Measurements from ENCODE around the gene CFAP100. TPM values are rescaled to one million over a fixed set of nuclear protein-coding genes. Genes with fewer than 3 reads are reported as not detected.
A peak's percentile ranks its signal among the peaks of the same experiment; 100 is the strongest.

The CFAP100 gene
- total RNA-seq, 4 donors from 2014 or later, result not detected

DNA sequence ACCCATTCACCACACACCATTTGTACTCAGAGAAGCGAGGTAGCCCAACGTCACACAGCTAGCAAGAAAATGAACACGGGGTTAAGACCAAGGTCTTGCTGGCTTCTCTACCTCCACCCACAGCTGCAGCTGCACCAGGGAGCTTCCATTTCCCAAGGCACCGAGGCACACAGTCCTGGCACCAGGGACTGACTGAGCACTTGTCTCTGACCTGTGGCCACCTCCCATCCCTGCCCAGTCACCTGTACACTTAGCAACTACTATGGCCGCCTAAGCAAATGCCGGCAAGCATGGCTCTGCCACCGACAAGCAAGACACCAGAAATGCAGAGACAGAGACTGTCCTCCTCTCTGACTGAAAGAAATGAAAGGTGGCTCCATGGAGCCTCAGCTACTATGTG lies 65.7 kb downstream of the CFAP100 start:
- intact Hi-C loops (cut with DNase I; ENCODE audit: low total_unique reads), result no loop called here
- 84 to 91% methylated on average over 7 of the region's 7 CpGs for WGBS, 2 donors
- peak in 1 of 2 donors; percentile 28 for DNase-seq (ENCODE audit: low spot score in 2 of 2)
- TF ChIP-seq CTCF (IDR thresholded peaks at IDR 0.05) (no peak), POLR2A (IDR thresholded peaks at IDR 0.05) (no peak)
- H3K4me3 ChIP-seq (ENCODE audit: low read depth, poor library complexity, severe bottlenecking), result no peak overlapping the region

- intact Hi-C loops (cut with DNase I; ENCODE audit: low total_unique reads), result no loop called here
- DNase-seq (ENCODE audit: low spot score in 2 of 2), result peak in 1 of 2 donors; percentile 59
- WGBS, 2 donors, result 92 to 94% methylated on average over 17 of the region's 17 CpGs
- no peak for TF ChIP-seq CTCF (IDR thresholded peaks at IDR 0.05)
- TF ChIP-seq POLR2A (IDR thresholded peaks at IDR 0.05), result no peak
- H3K4me3 ChIP-seq (ENCODE audit: low read depth, poor library complexity, severe bottlenecking), result no peak overlapping the region
Measured at GRCh38 chr3:126461450-126462070, 66.9 kb downstream of the CFAP100 start.

DNA sequence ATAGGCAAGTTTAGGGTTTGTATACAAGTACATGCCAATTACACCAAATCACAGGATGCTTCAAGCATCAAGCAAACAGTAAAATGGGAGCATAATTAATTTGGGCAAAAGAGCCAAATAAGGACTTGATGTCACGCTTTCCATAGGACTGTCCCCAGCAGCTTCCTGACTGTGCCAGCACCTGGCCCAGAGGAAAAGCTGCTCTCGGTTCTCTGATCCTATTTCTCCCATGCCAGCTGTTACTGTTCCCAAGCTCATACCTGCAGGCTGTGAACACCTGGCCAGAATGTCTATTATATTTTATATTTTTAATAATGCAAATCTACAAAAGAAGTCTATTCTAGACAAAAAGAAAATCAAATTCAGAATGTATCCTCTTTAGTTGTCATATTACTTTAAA lies 68.8 kb downstream of the CFAP100 start:
- intact Hi-C loops (cut with DNase I; ENCODE audit: low total_unique reads), result no loop called here
- DNase-seq (ENCODE audit: low spot score in 2 of 2), result no peak
- TF ChIP-seq POLR2A (IDR thresholded peaks at IDR 0.05), result no peak
- no peak for TF ChIP-seq CTCF (IDR thresholded peaks at IDR 0.05)
- no peak overlapping the region for H3K4me3 ChIP-seq (ENCODE audit: low read depth, poor library complexity, severe bottlenecking)
- 88 to 91% methylated on average over 2 of the region's 2 CpGs for WGBS, 2 donors

DNA sequence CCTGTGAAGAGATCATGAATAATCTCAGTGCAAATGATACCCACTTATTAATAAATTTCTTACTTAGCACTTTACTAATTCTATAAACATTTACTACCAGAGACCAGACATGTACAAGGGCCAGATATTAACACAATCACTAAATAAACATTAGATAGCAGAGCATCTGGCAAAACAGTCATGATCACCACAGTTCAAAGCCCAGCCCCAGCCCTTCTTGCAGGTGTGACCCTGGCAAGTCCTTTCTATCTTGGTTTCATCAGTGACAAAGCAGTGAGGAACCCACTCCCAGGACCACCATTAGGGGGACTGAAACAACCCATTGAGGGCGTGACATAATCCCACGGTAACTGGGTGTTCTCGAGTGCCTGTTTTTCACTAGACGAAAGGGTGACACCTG lies 69.4 kb downstream of the CFAP100 start:
- WGBS, 2 donors, result 90 to 91% methylated on average over 4 of the region's 4 CpGs
- peak in 1 of 2 donors; percentile 42 for DNase-seq (ENCODE audit: low spot score in 2 of 2)
- no peak overlapping the region for H3K4me3 ChIP-seq (ENCODE audit: low read depth, poor library complexity, severe bottlenecking)
- intact Hi-C loops (cut with DNase I; ENCODE audit: low total_unique reads), result no loop called here
- no peak for TF ChIP-seq POLR2A (IDR thresholded peaks at IDR 0.05)
- no peak for TF ChIP-seq CTCF (IDR thresholded peaks at IDR 0.05)

DNA sequence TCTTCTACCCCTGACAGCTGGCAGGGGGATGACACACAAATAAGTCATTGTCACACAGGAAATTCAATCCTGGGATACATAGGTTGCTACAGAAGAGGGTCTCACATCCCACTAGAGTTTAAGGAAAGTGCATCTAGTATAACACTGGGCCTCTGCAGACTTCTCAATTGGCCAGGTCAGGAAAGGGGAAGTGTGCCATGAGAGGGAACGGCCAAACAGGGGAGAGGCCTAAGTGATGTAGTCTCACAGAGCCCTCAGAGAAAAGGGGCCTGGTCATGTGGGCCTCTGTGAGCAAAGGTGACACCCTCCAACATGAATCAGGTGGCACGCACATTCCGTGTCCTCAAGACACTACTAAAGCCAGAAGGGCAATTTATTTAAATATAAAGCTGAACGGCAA lies 69.8 kb downstream of the CFAP100 start:
- 76 to 78% methylated on average over 4 of the region's 4 CpGs for WGBS, 2 donors
- no peak for TF ChIP-seq POLR2A (IDR thresholded peaks at IDR 0.05)
- no peak for TF ChIP-seq CTCF (IDR thresholded peaks at IDR 0.05)
- intact Hi-C loops (cut with DNase I; ENCODE audit: low total_unique reads), result no loop called here
- DNase-seq (ENCODE audit: low spot score in 2 of 2), result peak in 1 of 2 donors; percentile 17
- no peak overlapping the region for H3K4me3 ChIP-seq (ENCODE audit: low read depth, poor library complexity, severe bottlenecking)

GRCh38 chr3:126464997-126465396 lies 70.3 kb downstream of the CFAP100 start:
- 80 to 94% methylated on average over 11 of the region's 11 CpGs for WGBS, 2 donors
- intact Hi-C loops (cut with DNase I; ENCODE audit: low total_unique reads), result no loop called here
- DNase-seq (ENCODE audit: low spot score in 2 of 2), result peak in 1 of 2 donors; percentile 60
- no peak for TF ChIP-seq CTCF (IDR thresholded peaks at IDR 0.05)
- TF ChIP-seq POLR2A (IDR thresholded peaks at IDR 0.05), result no peak
- no peak overlapping the region for H3K4me3 ChIP-seq (ENCODE audit: low read depth, poor library complexity, severe bottlenecking)
